H9 (cell line): Measurements from ENCODE around the gene FGD6. TPM values are rescaled to one million over a fixed set of nuclear protein-coding genes. Genes with fewer than 3 reads are reported as not detected.

Experiments used
- DNase-seq: peaks from one replicate; pipeline ENCODE4 v3.0.0-alpha.2; 2017
- H2AFZ ChIP-seq: one replicate; pipeline ENCODE4 v1.6.1; 2013; ENCODE audit warnings: mild to moderate bottlenecking, low read length, control low read depth, moderate library complexity
- H2AK5ac ChIP-seq: 2 replicates; pipeline ENCODE4 v1.6.1; 2013; ENCODE audit warnings: low read length, control low read depth, mixed read lengths; ENCODE audit not compliant: insufficient read length
- H2BK120ac ChIP-seq: one replicate; pipeline ENCODE4 v1.6.1; 2013; ENCODE audit warnings: low read depth, mild to moderate bottlenecking, low read length, control low read depth, inconsistent platforms; ENCODE audit not compliant: poor library complexity, severe bottlenecking
- H2BK12ac ChIP-seq: 2 replicates; pipeline ENCODE4 v1.6.1; 2013; ENCODE audit warnings: low read length, control low read depth, mixed read lengths, low read depth; ENCODE audit not compliant: insufficient read length
- H2BK15ac ChIP-seq: 2 replicates; pipeline ENCODE4 v1.6.1; 2013; ENCODE audit warnings: low read depth, low read length, control low read depth
- H2BK20ac ChIP-seq: one replicate; pipeline ENCODE4 v1.6.1; 2013; ENCODE audit warnings: low read depth, mild to moderate bottlenecking, low read length, control low read depth, inconsistent platforms; ENCODE audit not compliant: poor library complexity, severe bottlenecking
- H2BK5ac ChIP-seq: 2 replicates; pipeline ENCODE4 v1.6.1; 2013; ENCODE audit warnings: low read length, control low read depth, mixed read lengths; ENCODE audit not compliant: insufficient read length
- H3K14ac ChIP-seq: 2 replicates; pipeline ENCODE4 v1.6.1; 2013; ENCODE audit warnings: low read length, control low read depth; ENCODE audit not compliant: insufficient read depth
- H3K18ac ChIP-seq: 2 replicates; pipeline ENCODE4 v1.6.1; 2013; ENCODE audit warnings: low read depth, mild to moderate bottlenecking, mixed read lengths, low read length, control low read depth; ENCODE audit not compliant: insufficient read length
- H3K23ac ChIP-seq: 2 replicates; pipeline ENCODE4 v1.6.1; 2013; ENCODE audit warnings: low read length, control low read depth, mixed read lengths, low read depth; ENCODE audit not compliant: insufficient read length
- H3K23me2 ChIP-seq: 2 replicates; pipeline ENCODE4 v1.6.1; 2013; ENCODE audit warnings: low read depth, mild to moderate bottlenecking, mixed read lengths, low read length, control low read depth; ENCODE audit not compliant: insufficient read length, poor library complexity, severe bottlenecking
- H3K27ac ChIP-seq: 2 replicates; pipeline ENCODE4 v1.5.1; 2013; ENCODE audit warnings: low read length, control low read depth, mixed read lengths, low read depth; ENCODE audit not compliant: insufficient read length
- H3K27me3 ChIP-seq: 2 replicates; pipeline ENCODE4 v1.6.1; 2013; ENCODE audit warnings: low read length, control low read depth, inconsistent platforms; ENCODE audit not compliant: insufficient read depth
- H3K4ac ChIP-seq: 2 replicates; pipeline ENCODE4 v1.6.1; 2013; ENCODE audit warnings: low read depth, mild to moderate bottlenecking, control low read depth, inconsistent platforms, low read length, moderate library complexity
- H3K4me1 ChIP-seq: 2 replicates; pipeline ENCODE4 v1.6.1; 2013; ENCODE audit warnings: low read length, control low read depth, inconsistent platforms; ENCODE audit not compliant: insufficient read depth
- H3K4me2 ChIP-seq: 2 replicates; pipeline ENCODE4 v1.6.1; 2013; ENCODE audit warnings: low read length, control low read depth, mixed read lengths; ENCODE audit not compliant: insufficient read length, insufficient read depth
- H3K56ac ChIP-seq: 2 replicates; pipeline ENCODE4 v1.6.1; 2013; ENCODE audit warnings: low read depth, mild to moderate bottlenecking, mixed read lengths, low read length, control low read depth; ENCODE audit not compliant: insufficient read length
- H3K79me1 ChIP-seq: 2 replicates; pipeline ENCODE4 v1.6.1; 2013; ENCODE audit warnings: low read depth, mild to moderate bottlenecking, moderate library complexity, low read length, control low read depth, inconsistent platforms; ENCODE audit not compliant: insufficient read depth, poor library complexity, severe bottlenecking
- H3K79me2 ChIP-seq: 2 replicates; pipeline ENCODE4 v1.6.1; 2013; ENCODE audit warnings: low read length, control low read depth, inconsistent platforms; ENCODE audit not compliant: insufficient read depth
- H3K9ac ChIP-seq: 2 replicates; pipeline ENCODE4 v1.6.1; 2013; ENCODE audit warnings: low read length, control low read depth, mixed read lengths; ENCODE audit not compliant: insufficient read length; ENCODE audit errors: extremely low read depth
- H3K9me3 ChIP-seq: one replicate; pipeline ENCODE4 v1.6.1; 2013; ENCODE audit warnings: low read depth, low read length, inconsistent platforms; ENCODE audit not compliant: control insufficient read depth
- H3T11ph ChIP-seq: one replicate; pipeline ENCODE4 v1.6.1; 2013; ENCODE audit warnings: mild to moderate bottlenecking, low read length, control low read depth, inconsistent platforms
- H4K20me1 ChIP-seq: one replicate; pipeline ENCODE4 v1.6.1; 2013; ENCODE audit not compliant: control insufficient read depth, insufficient read length, insufficient read depth
- H4K5ac ChIP-seq: 2 replicates; pipeline ENCODE4 v1.6.1; 2013; ENCODE audit warnings: low read depth, mild to moderate bottlenecking, mixed read lengths, low read length, control low read depth; ENCODE audit not compliant: insufficient read length
- H4K8ac ChIP-seq: replicated peaks from 2 replicates; pipeline ENCODE4 v1.6.1; 2013; ENCODE audit warnings: low read length, control low read depth, mixed read lengths, low read depth; ENCODE audit not compliant: insufficient read length
- H4K91ac ChIP-seq: 2 replicates; pipeline ENCODE4 v1.6.1; 2013; ENCODE audit warnings: low read depth, mild to moderate bottlenecking, moderate library complexity, mixed read lengths, low read length, control low read depth; ENCODE audit not compliant: insufficient read length
- H3K27ac Mint-ChIP-seq, 3 experiments: 2 replicates in 2 of 3; 3 replicates in 1 of 3; pipeline ENCODE4 v1.8.0; 2020 to 2021; ENCODE audit warnings: mixed read lengths in 3 of 3, mild to moderate bottlenecking in 1 of 3, moderate library complexity in 1 of 3
- H3K27me3 Mint-ChIP-seq: 2 replicates; pipeline ENCODE4 v1.8.0; 2021; ENCODE audit warnings: low read depth, mild to moderate bottlenecking, moderate library complexity, mixed read lengths
- H3K36me3 Mint-ChIP-seq, 3 experiments: 2 replicates in 2 of 3; 3 replicates in 1 of 3; pipeline ENCODE4 v1.8.0; 2020 to 2021; ENCODE audit warnings: low read depth in 3 of 3, mixed read lengths in 3 of 3; ENCODE audit not compliant: insufficient read depth in 1 of 3
- H3K4me1 Mint-ChIP-seq, 2 experiments: 2 replicates each; pipeline ENCODE4 v1.8.0; 2020; ENCODE audit warnings: mixed read lengths in 2 of 2
- H3K4me3 Mint-ChIP-seq, 2 experiments: 2 replicates in 1 of 2; 3 replicates in 1 of 2; pipeline ENCODE4 v1.8.0; 2020 to 2021; ENCODE audit warnings: mild to moderate bottlenecking in 2 of 2, mixed read lengths in 2 of 2, moderate library complexity in 1 of 2
- H3K9me3 Mint-ChIP-seq, 2 experiments: 2 replicates in 1 of 2; 3 replicates in 1 of 2; pipeline ENCODE4 v1.8.0; 2020; ENCODE audit warnings: mild to moderate bottlenecking in 2 of 2, mixed read lengths in 2 of 2, moderate library complexity in 1 of 2
- CTCF ChIP-seq: fragments of 200-600 bp; sonication (generic); conservative IDR thresholded peaks from 3 replicates; pipeline ENCODE4 v1.8.0; 2021; ENCODE audit warnings: antibody characterized with exemption, mild to moderate bottlenecking
- total RNA-seq: library from RNA; stranded (reverse); gene quantifications from 2 replicates; pipeline ENCODE4 v1.2.1, GENCODE V29; 2021

Gene FGD6
- total RNA-seq, 1 experiment from 2014 or later, result 39.5 TPM

GRCh38 chr12:95147866-95148265, 69.4 kb downstream of the FGD6 start:
- Histone ChIP-seq H3T11ph (no peak overlapping the region), H2AK5ac (no peak overlapping the region), H3K79me1 (no peaks in the 10 kb centered on the region), H3K14ac (no peak overlapping the region), H2BK120ac (no peak overlapping the region), H2AFZ (no peak overlapping the region), H2BK15ac (no peak overlapping the region), H4K8ac (no peak overlapping the region), H3K27ac (no peak overlapping the region), H3K56ac (no peak overlapping the region), H4K91ac (no peak overlapping the region), H2BK5ac (no peak overlapping the region), H4K20me1 (no peaks in the 10 kb centered on the region), H4K5ac (no peak overlapping the region), H3K18ac (no peak overlapping the region), H3K9me3 (no peaks in the 10 kb centered on the region), H3K79me2 (no peaks in the 10 kb centered on the region), H3K4me1 (no peaks in the 10 kb centered on the region), H2BK12ac (no peak overlapping the region), H3K27me3 (no peaks in the 10 kb centered on the region), H3K9ac (no peak overlapping the region), H3K23ac (no peak overlapping the region), H2BK20ac (peak overlapping the region; percentile 64), H3K23me2 (no peaks in the 10 kb centered on the region), H3K4ac (no peak overlapping the region), H3K4me2 (no peak overlapping the region)
- H3K27ac Mint-ChIP-seq, result peak overlapping the region in 2 of 3 experiments; percentile 23 to 93; a peak in 3 of 7 replicates
- no peak overlapping the region for H3K4me3 Mint-ChIP-seq
- peaks cover 19 to 23% of the 10 kb centered on the region in 2 experiments for H3K4me1 Mint-ChIP-seq
- H3K36me3 Mint-ChIP-seq, result peaks cover 23 to 47% (median 44%) of the 10 kb centered on the region in 3 experiments
- TF ChIP-seq CTCF, result no peak
- no peaks in the 10 kb centered on the region for H3K27me3 Mint-ChIP-seq
- H3K9me3 Mint-ChIP-seq, result peaks cover 0 to 5% of the 10 kb centered on the region in 2 experiments; a peak in 2 of 5 replicates
- no peak for DNase-seq
